Astrocyte (in vitro differentiated cells and primary cell): ENCODE results near the gene MAGI1. TPM values are rescaled to one million over a fixed set of nuclear protein-coding genes. Genes with fewer than 3 reads are reported as not detected.

Experiments
- DNase-seq: peaks from one replicate; pipeline ENCODE4 v3.0.0-alpha.2; 2010; ENCODE audit warnings: low read depth
- FAIRE-seq: peaks from 2 replicates; lab custom pipeline; 2011; peaks lifted over from hg19 to GRCh38; lab: Jason Lieb, UNC
- H2AFZ ChIP-seq: 2 replicates; pipeline ENCODE4 v1.6.0; 2012; ENCODE audit warnings: low read depth, low read length, inconsistent platforms
- H3K27ac ChIP-seq: 2 replicates; pipeline ENCODE4 v1.5.1; 2011; ENCODE audit warnings: low read depth, low read length, inconsistent platforms
- H3K27me3 ChIP-seq: 2 replicates; pipeline ENCODE4 v1.6.0; 2011; ENCODE audit warnings: low read length, inconsistent platforms; ENCODE audit not compliant: insufficient read depth
- H3K36me3 ChIP-seq: 2 replicates; pipeline ENCODE4 v1.5.1; 2011; ENCODE audit warnings: low read length, inconsistent platforms; ENCODE audit not compliant: insufficient read depth
- H3K4me1 ChIP-seq: 2 replicates; pipeline ENCODE4 v1.5.1; 2011; ENCODE audit warnings: low read length, inconsistent platforms; ENCODE audit not compliant: insufficient read depth
- H3K4me2 ChIP-seq: 2 replicates; pipeline ENCODE4 v1.6.0; 2012; ENCODE audit warnings: low read length, inconsistent platforms
- H3K4me3 ChIP-seq: 2 replicates; pipeline ENCODE4 v1.5.1; 2011; ENCODE audit warnings: low read depth, mild to moderate bottlenecking, low read length, inconsistent platforms; ENCODE audit not compliant: insufficient read depth
- H3K79me2 ChIP-seq: 2 replicates; pipeline ENCODE4 v1.6.0; 2012; ENCODE audit warnings: mild to moderate bottlenecking, low read length, inconsistent platforms; ENCODE audit not compliant: insufficient read depth
- H3K9ac ChIP-seq: 2 replicates; pipeline ENCODE4 v1.6.0; 2012; ENCODE audit warnings: mild to moderate bottlenecking, low read length, inconsistent platforms
- H3K9me3 ChIP-seq: 2 replicates; pipeline ENCODE4 v1.5.1; 2012; ENCODE audit warnings: low read depth, mild to moderate bottlenecking, low read length, inconsistent platforms; ENCODE audit not compliant: insufficient read depth
- H4K20me1 ChIP-seq: 2 replicates; pipeline ENCODE4 v1.6.0; 2012; ENCODE audit warnings: low read length, inconsistent platforms; ENCODE audit not compliant: insufficient read depth
- H3K27ac Mint-ChIP-seq: one replicate; pipeline ENCODE4 v1.8.0; 2021; ENCODE audit warnings: mild to moderate bottlenecking, mixed read lengths; ENCODE audit not compliant: unreplicated experiment
- H3K27me3 Mint-ChIP-seq: one replicate; pipeline ENCODE4 v1.8.0; 2021; ENCODE audit warnings: low read depth, mixed read lengths; ENCODE audit not compliant: unreplicated experiment
- H3K36me3 Mint-ChIP-seq: one replicate; pipeline ENCODE4 v1.8.0; 2021; ENCODE audit warnings: low read depth, mixed read lengths; ENCODE audit not compliant: unreplicated experiment
- H3K4me1 Mint-ChIP-seq: one replicate; pipeline ENCODE4 v1.8.0; 2021; ENCODE audit warnings: low read depth, mixed read lengths; ENCODE audit not compliant: unreplicated experiment
- H3K4me3 Mint-ChIP-seq: one replicate; pipeline ENCODE4 v1.8.0; 2021; ENCODE audit warnings: mild to moderate bottlenecking, moderate library complexity, mixed read lengths; ENCODE audit not compliant: unreplicated experiment
- H3K9me3 Mint-ChIP-seq: one replicate; pipeline ENCODE4 v1.8.0; 2021; ENCODE audit warnings: mild to moderate bottlenecking, mixed read lengths; ENCODE audit not compliant: unreplicated experiment
- CTCF ChIP-seq: IDR thresholded peaks from 2 replicates; pipeline ENCODE4 v1.5.1; 2011; ENCODE audit warnings: low read depth, mild to moderate bottlenecking, inconsistent platforms, low read length, moderate library complexity; ENCODE audit not compliant: insufficient read depth
- EZH2 ChIP-seq: IDR thresholded peaks from 2 replicates; pipeline ENCODE4 v1.6.1; 2012; ENCODE audit warnings: mild to moderate bottlenecking, low read length, inconsistent platforms; ENCODE audit not compliant: insufficient read depth
- total RNA-seq: library from RNA; stranded (reverse); gene quantifications from 2 replicates; pipeline ENCODE4 v1.2.1, GENCODE V29; 2021

Gene MAGI1
- total RNA-seq, 1 donor from 2014 or later: 31.8 TPM

DNA sequence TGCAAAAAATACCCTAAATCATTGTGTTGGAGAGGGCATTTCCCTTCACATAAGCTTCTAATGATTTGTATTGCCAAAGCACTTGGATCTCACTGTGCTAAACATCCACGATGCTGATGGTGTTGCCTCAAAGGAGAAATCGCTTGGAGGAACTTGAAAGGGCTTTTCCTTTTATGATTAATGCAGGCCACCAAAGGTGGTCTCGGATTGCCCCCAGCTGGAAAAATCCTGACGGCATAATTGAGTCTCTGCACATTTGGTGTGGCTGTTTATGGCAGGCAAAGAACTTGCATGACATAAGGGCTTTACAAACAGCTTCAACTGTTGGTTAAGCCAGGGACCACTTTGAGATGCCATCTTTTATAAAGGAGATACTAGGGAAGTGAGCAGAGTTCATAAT is 687.0 kb downstream of the MAGI1 start:
- H3K4me2 ChIP-seq: no peak overlapping the region
- no peaks in the 10 kb centered on the region for H4K20me1 ChIP-seq
- DNase-seq: no peak
- FAIRE-seq: no peak
- Mint-ChIP-seq H3K4me3 (no peak overlapping the region), H3K36me3 (peaks cover 3% of the 10 kb centered on the region), H3K4me1 (peaks cover 4% of the 10 kb centered on the region), H3K27ac (no peak overlapping the region), H3K9me3 (peaks cover 2% of the 10 kb centered on the region), H3K27me3 (no peaks in the 10 kb centered on the region)
- no peak overlapping the region for H2AFZ ChIP-seq
- H3K27ac ChIP-seq: no peak overlapping the region
- H3K4me3 ChIP-seq: no peak overlapping the region
- H3K9ac ChIP-seq: no peak overlapping the region
- TF ChIP-seq EZH2: no peak
- H3K27me3 ChIP-seq: no peaks in the 10 kb centered on the region
- H3K36me3 ChIP-seq: no peaks in the 10 kb centered on the region
- H3K4me1 ChIP-seq: no peaks in the 10 kb centered on the region
- H3K9me3 ChIP-seq: no peaks in the 10 kb centered on the region
- no peaks in the 10 kb centered on the region for H3K79me2 ChIP-seq

DNA sequence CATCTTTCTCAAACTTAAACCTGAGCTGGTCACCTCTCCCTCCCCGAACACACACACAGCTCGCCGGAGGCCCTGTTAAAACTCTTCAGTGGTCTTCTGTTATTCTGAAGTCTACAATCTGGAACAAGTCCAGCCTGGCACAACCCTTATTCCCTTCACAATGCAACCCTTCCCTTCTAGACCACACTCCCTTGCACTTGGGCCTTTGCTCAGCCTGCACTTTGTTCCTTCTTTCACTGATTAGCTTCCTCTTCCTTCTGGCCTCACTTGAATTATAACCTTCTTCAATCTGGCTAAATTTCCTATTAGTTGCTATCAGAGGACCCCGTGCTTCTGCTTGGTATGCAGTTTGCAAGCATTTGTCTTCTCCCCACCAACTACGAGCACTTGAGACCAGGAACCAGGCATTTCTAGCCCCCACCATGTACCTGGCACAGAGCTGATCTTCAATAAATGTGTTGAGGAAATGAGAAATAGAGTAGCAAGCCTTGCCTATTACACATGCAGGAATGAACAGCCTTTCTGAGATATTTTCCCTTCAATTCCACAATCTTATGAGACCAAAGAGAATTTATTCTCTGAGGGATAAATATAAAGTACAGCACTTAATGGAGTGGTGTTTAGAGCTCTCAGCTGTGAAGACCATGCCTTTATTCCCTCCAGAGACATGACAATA is 687.8 kb downstream of the MAGI1 start:
- H2AFZ ChIP-seq: no peak overlapping the region
- FAIRE-seq (no peak), DNase-seq (no peak)
- no peaks in the 10 kb centered on the region for H3K36me3 ChIP-seq
- Mint-ChIP-seq H3K27ac (no peak overlapping the region), H3K36me3 (peaks cover 3% of the 10 kb centered on the region), H3K9me3 (peaks cover 2% of the 10 kb centered on the region), H3K4me1 (peaks cover 4% of the 10 kb centered on the region), H3K27me3 (no peaks in the 10 kb centered on the region), H3K4me3 (no peak overlapping the region)
- no peaks in the 10 kb centered on the region for H3K79me2 ChIP-seq
- H3K9me3 ChIP-seq: no peaks in the 10 kb centered on the region
- no peak overlapping the region for H3K27ac ChIP-seq
- H3K4me2 ChIP-seq: no peak overlapping the region
- no peaks in the 10 kb centered on the region for H3K4me1 ChIP-seq
- TF ChIP-seq CTCF (no peak), EZH2 (no peak)
- H3K27me3 ChIP-seq: no peaks in the 10 kb centered on the region
- no peak overlapping the region for H3K9ac ChIP-seq
- no peak overlapping the region for H3K4me3 ChIP-seq
- no peaks in the 10 kb centered on the region for H4K20me1 ChIP-seq

- Histone ChIP-seq H3K79me2 (no peaks in the 10 kb centered on the region), H2AFZ (no peak overlapping the region), H3K4me1 (no peaks in the 10 kb centered on the region), H3K27me3 (no peaks in the 10 kb centered on the region), H3K4me2 (no peak overlapping the region), H3K4me3 (no peak overlapping the region), H3K9ac (no peak overlapping the region), H4K20me1 (no peaks in the 10 kb centered on the region), H3K36me3 (no peaks in the 10 kb centered on the region), H3K9me3 (no peaks in the 10 kb centered on the region), H3K27ac (no peak overlapping the region)
- Mint-ChIP-seq H3K27ac (no peak overlapping the region), H3K36me3 (peaks cover 3% of the 10 kb centered on the region), H3K27me3 (no peaks in the 10 kb centered on the region), H3K4me3 (no peak overlapping the region), H3K4me1 (peaks cover 8% of the 10 kb centered on the region), H3K9me3 (no peaks in the 10 kb centered on the region)
- peak; percentile 18 for DNase-seq
- no peak for FAIRE-seq
- no peak for TF ChIP-seq CTCF
- TF ChIP-seq EZH2: no peak
These were observed 690.2 kb downstream of the MAGI1 start for GRCh38 chr3:65348398-65348995.
